ENCODE measurements around the gene KIRREL3. TPM values are rescaled to one million over a fixed set of nuclear protein-coding genes. Genes with fewer than 3 reads are reported as not detected.

The KIRREL3 gene
- total RNA-seq, 1 experiment from 2014 or later: not detected

GRCh38 chr11:126797457-126798169, 203.0 kb downstream of the KIRREL3 start:
- no peak for DNase-seq (ENCODE audit: low read depth, low spot score)
- in situ Hi-C loops (cut with HindIII; ENCODE audit: low pct_unique_long_range_greater_than_20kb, low sequenced_read_pairs): no loop called here

- in situ Hi-C loops (cut with HindIII; ENCODE audit: low pct_unique_long_range_greater_than_20kb, low sequenced_read_pairs): no loop called here
- DNase-seq (ENCODE audit: low read depth, low spot score): no peak
These were observed 207.0 kb downstream of the KIRREL3 start for GRCh38 chr11:126793596-126793995.

- in situ Hi-C loops (cut with HindIII; ENCODE audit: low pct_unique_long_range_greater_than_20kb, low sequenced_read_pairs): no loop called here
- no peak for DNase-seq (ENCODE audit: low read depth, low spot score)
These were observed 208.6 kb downstream of the KIRREL3 start for GRCh38 chr11:126791991-126792390.

DNA sequence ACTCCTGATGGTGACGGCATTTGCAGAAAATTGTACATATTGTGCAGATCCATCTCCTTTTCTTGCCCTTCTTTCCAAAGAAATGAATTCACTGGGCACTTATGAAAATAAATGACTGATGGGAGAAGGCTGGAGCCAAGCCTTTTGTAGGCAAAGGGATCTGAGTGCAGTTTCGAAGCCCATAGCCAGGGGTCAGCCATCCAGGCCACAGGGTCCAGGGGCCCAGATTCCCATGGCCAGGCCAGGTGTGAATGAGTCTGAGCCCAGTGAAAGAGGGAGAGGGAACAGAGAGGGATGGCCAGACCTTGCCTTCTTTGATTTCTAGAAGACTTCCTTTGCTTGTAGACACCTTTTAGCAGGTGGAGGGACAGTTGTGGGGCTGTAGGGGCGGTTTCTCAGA, 209.1 kb downstream of the KIRREL3 start:
- in situ Hi-C loops (cut with HindIII; ENCODE audit: low pct_unique_long_range_greater_than_20kb, low sequenced_read_pairs): no loop called here

GRCh38 chr11:126790550-126791081, 210.0 kb downstream of the KIRREL3 start:
- DNase-seq (ENCODE audit: low read depth, low spot score): peak; percentile 0

More for the DNA sequence above, 209.1 kb downstream of the KIRREL3 start:
- DNase-seq (ENCODE audit: low read depth, low spot score): no peak

DNA sequence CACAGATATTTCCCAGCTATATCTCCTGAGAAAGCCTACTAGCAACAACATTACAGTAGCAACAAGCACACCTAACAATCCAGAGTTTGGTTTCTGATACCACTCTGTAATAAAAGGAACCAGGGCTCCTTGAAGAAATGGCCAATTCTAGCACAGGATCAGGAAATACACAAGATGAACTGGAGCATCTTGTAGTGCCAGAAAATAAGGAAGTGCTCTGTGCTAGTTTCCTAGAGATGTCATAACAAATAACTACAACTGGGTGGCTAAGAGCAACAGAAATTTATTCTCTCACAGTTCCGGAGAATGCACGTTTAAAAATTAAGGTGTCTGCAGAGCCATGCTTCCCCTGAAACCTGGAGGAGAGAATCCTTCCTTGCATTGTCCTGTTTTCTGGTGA, 217.8 kb downstream of the KIRREL3 start:
- no peak for DNase-seq (ENCODE audit: low read depth, low spot score)
- in situ Hi-C loops (cut with HindIII; ENCODE audit: low pct_unique_long_range_greater_than_20kb, low sequenced_read_pairs): no loop called here

More at GRCh38 chr11:126790550-126791081, 210.0 kb downstream of the KIRREL3 start:
- in situ Hi-C loops (cut with HindIII; ENCODE audit: low pct_unique_long_range_greater_than_20kb, low sequenced_read_pairs): no loop called here

DNA sequence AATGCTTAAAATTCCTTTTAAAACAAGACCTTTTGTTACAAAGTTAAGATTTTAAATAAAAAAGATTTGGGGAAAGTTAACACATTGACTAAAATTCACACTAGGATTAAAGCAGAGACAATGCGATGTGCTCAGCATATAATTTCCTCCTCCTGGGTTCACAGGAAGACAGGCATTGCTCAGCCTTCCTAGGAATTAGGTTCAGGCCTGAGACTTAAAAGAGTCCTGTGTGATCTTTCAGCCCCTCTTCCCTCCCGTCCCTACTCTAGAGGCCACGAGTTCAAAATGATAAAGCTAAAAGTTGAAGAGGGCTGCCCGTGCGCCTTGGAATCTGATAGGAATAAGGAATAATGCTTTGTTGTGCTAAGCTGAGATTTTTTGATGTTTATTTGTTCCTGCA, 218.6 kb downstream of the KIRREL3 start:
- in situ Hi-C loops (cut with HindIII; ENCODE audit: low pct_unique_long_range_greater_than_20kb, low sequenced_read_pairs): no loop called here
- no peak for DNase-seq (ENCODE audit: low read depth, low spot score)

DNA sequence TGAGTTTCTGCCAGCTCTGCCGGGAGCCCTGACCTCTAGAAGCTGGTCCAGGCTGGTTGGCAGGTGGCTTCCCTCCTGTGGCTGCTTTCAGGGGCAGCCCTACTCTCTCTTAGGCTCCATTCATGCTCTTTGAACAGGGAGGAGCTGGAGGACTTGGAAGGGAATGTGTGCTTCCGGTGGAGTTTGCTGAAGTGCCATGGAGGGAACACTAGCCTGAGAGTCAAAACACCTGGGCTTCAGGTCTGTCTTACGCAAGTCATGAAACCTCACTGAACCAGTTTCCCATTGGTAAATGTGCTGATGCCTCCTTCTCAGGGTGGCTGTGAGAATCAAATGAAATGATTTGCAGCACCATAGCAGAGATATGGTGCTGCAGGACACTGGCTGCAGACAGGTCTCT, 224.5 kb downstream of the KIRREL3 start:
- no peak for DNase-seq (ENCODE audit: low read depth, low spot score)
- in situ Hi-C loops (cut with HindIII; ENCODE audit: low pct_unique_long_range_greater_than_20kb, low sequenced_read_pairs): no loop called here

- in situ Hi-C loops (cut with HindIII; ENCODE audit: low pct_unique_long_range_greater_than_20kb, low sequenced_read_pairs): no loop called here
- DNase-seq (ENCODE audit: low read depth, low spot score): no peak
These were observed 228.3 kb downstream of the KIRREL3 start for GRCh38 chr11:126772267-126772666.

DNA sequence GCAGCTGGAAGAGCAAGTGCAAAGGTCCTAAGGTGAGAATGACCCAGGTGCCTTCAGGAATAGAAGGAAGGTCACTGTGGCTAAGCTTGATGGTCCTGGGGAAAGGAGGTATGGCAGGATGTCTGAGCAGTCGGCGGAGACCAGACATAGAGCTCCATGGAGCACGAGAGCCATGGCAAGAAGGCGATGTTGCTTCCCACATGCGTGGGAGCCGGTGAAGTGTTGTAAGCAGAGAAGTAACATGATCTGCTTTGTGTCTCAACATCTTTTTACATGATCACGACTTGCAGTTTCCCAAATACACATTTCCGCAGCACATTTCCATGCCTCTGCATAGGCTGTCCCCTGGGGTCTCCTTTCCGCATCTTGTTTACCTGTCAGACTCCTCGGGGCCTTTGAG, 231.9 kb downstream of the KIRREL3 start:
- no peak for DNase-seq (ENCODE audit: low read depth, low spot score)
- in situ Hi-C loops (cut with HindIII; ENCODE audit: low pct_unique_long_range_greater_than_20kb, low sequenced_read_pairs): no loop called here

GRCh38 chr11:126766440-126766839, 234.1 kb downstream of the KIRREL3 start:
- in situ Hi-C loops (cut with HindIII; ENCODE audit: low pct_unique_long_range_greater_than_20kb, low sequenced_read_pairs): no loop called here
- no peak for DNase-seq (ENCODE audit: low read depth, low spot score)

GRCh38 chr11:126765196-126765595, 235.4 kb downstream of the KIRREL3 start:
- no peak for DNase-seq (ENCODE audit: low read depth, low spot score)
- in situ Hi-C loops (cut with HindIII; ENCODE audit: low pct_unique_long_range_greater_than_20kb, low sequenced_read_pairs): no loop called here

DNA sequence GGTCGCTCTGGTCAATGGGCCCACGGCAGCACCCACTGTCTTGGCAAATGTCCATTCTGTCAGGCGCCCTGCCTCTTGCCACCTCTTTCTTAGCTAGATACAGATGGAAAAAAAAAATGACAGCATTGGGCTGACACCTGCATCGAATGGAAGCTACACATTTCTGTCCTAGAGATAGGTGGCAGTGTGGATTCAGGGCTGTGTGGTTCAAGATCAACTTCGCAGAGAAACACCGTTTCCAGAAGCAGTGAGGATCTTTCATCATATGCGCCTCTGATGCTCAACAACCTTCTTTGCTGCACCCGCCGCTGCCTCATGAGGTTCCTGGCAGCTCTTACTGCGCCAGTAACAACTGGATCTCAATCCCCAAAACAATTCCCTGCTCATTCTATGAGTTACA, 236.3 kb downstream of the KIRREL3 start:
- in situ Hi-C loops (cut with HindIII; ENCODE audit: low pct_unique_long_range_greater_than_20kb, low sequenced_read_pairs): no loop called here
- DNase-seq (ENCODE audit: low read depth, low spot score): no peak

DNA sequence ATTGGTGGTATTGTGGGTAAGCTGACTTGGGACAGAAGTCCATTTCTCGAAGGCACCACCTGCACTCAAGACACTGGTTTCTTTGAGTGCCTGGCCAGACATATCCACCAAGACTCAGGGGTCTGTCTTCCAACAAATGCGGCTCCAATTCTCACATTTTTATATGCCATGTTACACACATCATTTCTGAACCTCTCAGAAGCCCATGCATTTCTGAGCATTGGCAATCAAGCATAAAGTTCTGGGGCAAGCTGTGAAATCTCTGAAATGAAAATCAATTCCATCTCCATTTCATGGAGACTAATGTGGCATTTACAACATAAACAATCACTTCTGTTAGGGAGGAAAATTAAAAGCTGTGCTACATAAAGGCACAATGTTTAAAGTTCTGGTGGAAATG, 243.7 kb downstream of the KIRREL3 start:
- in situ Hi-C loops (cut with HindIII; ENCODE audit: low pct_unique_long_range_greater_than_20kb, low sequenced_read_pairs): no loop called here
- no peak for DNase-seq (ENCODE audit: low read depth, low spot score)

DNA sequence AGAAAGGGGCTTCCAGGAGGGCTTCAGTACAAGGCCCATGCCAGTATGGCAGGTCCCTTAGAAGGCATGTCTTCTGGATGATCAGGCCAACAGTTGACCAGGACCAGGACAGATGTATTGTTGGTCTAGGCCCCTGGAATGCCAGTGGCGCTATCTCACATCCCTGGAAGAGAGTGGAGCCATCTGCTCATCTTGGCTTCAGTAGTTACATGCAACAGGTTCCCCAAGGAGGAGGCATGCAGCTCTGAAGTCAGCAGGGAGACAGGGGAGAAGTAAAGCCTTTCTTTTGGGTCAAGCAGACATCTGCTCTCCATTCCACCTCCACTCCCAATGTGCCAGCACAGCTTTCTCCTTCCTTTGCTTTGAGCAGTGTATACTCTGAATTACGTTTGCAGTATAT, 244.1 kb downstream of the KIRREL3 start:
- no peak for DNase-seq (ENCODE audit: low read depth, low spot score)
- in situ Hi-C loops (cut with HindIII; ENCODE audit: low pct_unique_long_range_greater_than_20kb, low sequenced_read_pairs): no loop called here

DNA sequence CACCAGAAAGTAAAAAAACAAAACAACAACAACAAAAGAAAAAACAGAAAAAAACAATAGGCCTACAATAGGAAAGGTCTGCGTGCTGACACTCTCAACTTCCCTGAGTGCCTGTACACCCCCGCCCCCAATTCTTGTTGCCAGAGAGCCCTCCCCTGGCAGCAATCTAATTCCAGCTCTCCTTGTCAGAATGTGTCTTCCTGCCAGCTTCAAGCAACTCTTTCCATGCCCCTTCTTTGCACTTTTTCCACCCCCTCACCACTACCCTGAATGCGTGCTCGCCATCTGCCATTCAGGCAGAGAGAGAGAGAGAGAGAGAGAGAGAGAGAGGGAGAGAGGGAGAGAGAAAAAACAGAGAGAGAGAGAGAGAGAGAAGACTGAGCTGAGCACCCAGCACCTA, 245.0 kb downstream of the KIRREL3 start:
- in situ Hi-C loops (cut with HindIII; ENCODE audit: low pct_unique_long_range_greater_than_20kb, low sequenced_read_pairs): no loop called here
- no peak for DNase-seq (ENCODE audit: low read depth, low spot score)

DNA sequence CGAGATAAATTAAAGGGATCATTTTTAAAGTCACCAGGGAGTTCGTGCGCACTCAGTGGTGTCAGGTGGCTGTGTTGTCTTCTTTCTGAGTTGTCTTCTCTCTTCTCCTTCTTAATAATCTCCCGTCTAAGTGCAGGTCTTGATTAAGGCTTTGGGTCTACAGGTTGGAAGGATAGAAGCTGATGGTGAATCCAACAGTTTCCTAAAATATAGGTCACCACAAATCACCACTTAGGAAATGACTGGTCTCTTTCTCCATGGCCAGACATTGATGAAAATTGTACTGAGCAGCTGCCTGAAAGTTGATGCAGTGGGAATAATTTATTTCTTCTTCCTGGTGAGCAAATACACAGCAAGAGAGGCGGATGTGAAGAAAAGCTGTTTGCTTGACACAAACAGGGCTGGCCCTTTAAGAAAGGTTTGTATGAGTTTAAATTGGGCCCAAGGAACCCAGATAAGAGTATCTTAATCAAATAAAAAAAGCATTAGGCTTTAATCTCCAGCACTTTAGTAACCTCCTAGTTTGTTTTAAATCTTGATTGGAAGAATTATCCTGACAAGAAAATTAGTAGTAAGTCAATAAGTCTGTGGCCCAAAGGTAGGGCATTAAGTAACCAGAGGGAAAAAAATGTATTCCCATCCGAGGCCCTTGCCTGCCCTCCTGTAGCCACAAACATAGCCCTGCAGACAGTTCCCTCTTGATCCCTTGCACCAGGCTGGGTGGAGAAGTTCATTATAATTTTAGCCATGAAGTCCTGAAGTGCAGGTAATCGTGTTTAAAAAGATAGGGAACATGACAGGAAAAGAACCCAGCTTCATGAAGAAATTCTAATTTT, 245.8 kb downstream of the KIRREL3 start:
- DNase-seq (ENCODE audit: low read depth, low spot score): no peak
- in situ Hi-C loops (cut with HindIII; ENCODE audit: low pct_unique_long_range_greater_than_20kb, low sequenced_read_pairs): no loop called here

GRCh38 chr11:126753990-126754389, 246.6 kb downstream of the KIRREL3 start:
- in situ Hi-C loops (cut with HindIII; ENCODE audit: low pct_unique_long_range_greater_than_20kb, low sequenced_read_pairs): no loop called here

GRCh38 chr11:126751242-126751641, 249.3 kb downstream of the KIRREL3 start:
- no peak for DNase-seq (ENCODE audit: low read depth, low spot score)
- in situ Hi-C loops (cut with HindIII; ENCODE audit: low pct_unique_long_range_greater_than_20kb, low sequenced_read_pairs): no loop called here

More at GRCh38 chr11:126753990-126754389, 246.6 kb downstream of the KIRREL3 start:
- DNase-seq (ENCODE audit: low read depth, low spot score): no peak
